ENCODE results near the gene LCTL. TPM values are rescaled to one million over a fixed set of nuclear protein-coding genes. Genes with fewer than 3 reads are reported as not detected.

The LCTL gene
- total and polyA plus RNA-seq, 8 donors = 0.26 to 0.56 (median 0.43) TPM; not detected in 1

DNA sequence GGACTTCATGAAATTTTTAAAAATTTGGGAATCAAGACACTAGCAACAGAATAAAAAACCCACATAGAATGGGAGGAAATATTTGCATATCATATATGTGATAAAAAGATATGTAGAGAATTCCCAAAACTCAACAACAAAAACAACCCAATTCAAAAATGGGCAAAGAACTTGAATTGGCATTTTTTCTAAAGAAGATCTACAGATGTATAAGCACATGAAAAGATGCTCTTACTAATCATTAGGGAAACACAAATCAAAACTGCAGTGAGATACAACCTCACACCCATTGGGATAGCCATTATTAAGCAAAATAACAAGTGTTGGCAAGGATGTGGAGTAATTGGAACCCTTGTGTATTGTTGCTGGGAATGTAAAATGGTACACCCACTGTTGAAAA is 10.1 kb downstream of the LCTL start:
- no peaks in the 10 kb centered on the region for H3K27me3 ChIP-seq
- peaks cover 0 to 5% of the 10 kb centered on the region in 2 donors for H3K9me3 ChIP-seq
- no peak overlapping the region for H3K27ac ChIP-seq
- TF ChIP-seq CTCF (IDR thresholded peaks at IDR 0.05) = no peak
- H3K4me1 ChIP-seq = no peaks in the 10 kb centered on the region
- no peak for DNase-seq
- intact Hi-C loops (cut with DNase I) = no loop called here
- H3K36me3 ChIP-seq = no peaks in the 10 kb centered on the region
- H3K4me3 ChIP-seq = no peak overlapping the region
- ATAC-seq = no peak

DNA sequence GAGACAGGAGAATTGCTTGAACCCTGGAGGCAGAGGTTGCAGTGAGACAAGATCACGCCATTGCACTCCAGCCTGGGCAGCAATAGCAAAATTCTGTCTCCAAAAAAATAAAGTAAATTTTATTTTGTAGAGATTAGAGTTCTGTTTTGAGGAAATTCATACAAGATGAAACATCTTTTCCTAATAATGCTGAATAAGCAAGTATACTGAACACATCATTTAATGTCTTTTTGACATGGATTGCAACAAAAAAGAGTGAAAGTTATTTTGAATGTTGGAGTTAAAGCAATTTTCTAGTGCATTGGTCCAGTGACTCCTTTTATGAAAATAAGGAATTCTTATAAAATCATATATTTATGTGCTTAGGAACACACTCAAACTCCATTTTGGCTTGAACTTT is 20.5 kb downstream of the LCTL start:
- intact Hi-C loops (cut with DNase I) = no loop called here
- DNase-seq (no peak), ATAC-seq (no peak)
- Histone ChIP-seq H3K4me3 (no peak overlapping the region), H3K9me3 (no peaks in the 10 kb centered on the region), H3K4me1 (no peaks in the 10 kb centered on the region), H3K36me3 (peaks cover 0 to 26% of the 10 kb centered on the region in 2 donors), H3K27me3 (no peaks in the 10 kb centered on the region), H3K27ac (no peak overlapping the region)
- no peak for TF ChIP-seq CTCF (IDR thresholded peaks at IDR 0.05)

GRCh38 chr15:66542896-66543295 is 22.9 kb downstream of the LCTL start:
- H3K9me3 ChIP-seq = no peaks in the 10 kb centered on the region
- H3K36me3 ChIP-seq = peaks cover 0 to 34% of the 10 kb centered on the region in 2 donors
- H3K27ac ChIP-seq = no peak overlapping the region
- TF ChIP-seq CTCF (IDR thresholded peaks at IDR 0.05) = no peak
- H3K4me3 ChIP-seq = no peak overlapping the region
- H3K4me1 ChIP-seq = no peaks in the 10 kb centered on the region
- H3K27me3 ChIP-seq = no peaks in the 10 kb centered on the region
- ATAC-seq (no peak), DNase-seq (no peak)
- intact Hi-C loops (cut with DNase I) = no loop called here

- Histone ChIP-seq H3K9me3 (no peaks in the 10 kb centered on the region), H3K27me3 (no peaks in the 10 kb centered on the region), H3K36me3 (peaks cover 0 to 34% of the 10 kb centered on the region in 2 donors), H3K27ac (no peak overlapping the region), H3K4me1 (no peaks in the 10 kb centered on the region), H3K4me3 (no peak overlapping the region)
- intact Hi-C loops (cut with DNase I) = no loop called here
- TF ChIP-seq CTCF (IDR thresholded peaks at IDR 0.05) = no peak
- DNase-seq = no peak
- ATAC-seq = no peak
These were observed 30.7 kb downstream of the LCTL start for GRCh38 chr15:66535056-66535455.

- intact Hi-C loops (cut with DNase I) = no loop called here
- TF ChIP-seq CTCF (IDR thresholded peaks at IDR 0.05) = no peak
- H3K4me1 ChIP-seq = no peaks in the 10 kb centered on the region
- no peak overlapping the region for H3K4me3 ChIP-seq
- no peaks in the 10 kb centered on the region for H3K27me3 ChIP-seq
- no peaks in the 10 kb centered on the region for H3K9me3 ChIP-seq
- H3K27ac ChIP-seq = no peak overlapping the region
- no peak for ATAC-seq
- H3K36me3 ChIP-seq = peaks cover 0 to 53% of the 10 kb centered on the region in 2 donors
- no peak for DNase-seq
These were observed 41.0 kb downstream of the LCTL start for GRCh38 chr15:66524838-66525237.

Measured in left lung (tissue), 10 donors.